HFF-Myc (cell line): ENCODE data around the gene CHST3.
A peak's percentile ranks its signal among the peaks of the same experiment; 100 is the strongest.

Source experiments
- DNase-seq: peaks from one replicate; pipeline ENCODE4 v3.0.0-alpha.2; 2011; ENCODE audit warnings: low read depth; ENCODE audit errors: extremely low read depth
- H3K4me3 ChIP-seq: replicated peaks from 2 replicates; pipeline ENCODE4 v1.5.1; 2011; ENCODE audit warnings: low read depth, mild to moderate bottlenecking, control low read depth, low read length
- TF ChIP-seq, protein P1 (sequence below): IDR thresholded peaks from 2 replicates; pipeline ENCODE4 v1.5.1; 2012; ENCODE audit warnings: mild to moderate bottlenecking, low read depth, low read length, control low read depth; ENCODE audit errors: missing control alignments

CHST3 gene

GRCh38 chr10:71990706-71991269 lies 26.6 kb downstream of the CHST3 start:
- no peak for DNase-seq
- H3K4me3 ChIP-seq: no peak overlapping the region
- TF ChIP-seq, protein P1, sequence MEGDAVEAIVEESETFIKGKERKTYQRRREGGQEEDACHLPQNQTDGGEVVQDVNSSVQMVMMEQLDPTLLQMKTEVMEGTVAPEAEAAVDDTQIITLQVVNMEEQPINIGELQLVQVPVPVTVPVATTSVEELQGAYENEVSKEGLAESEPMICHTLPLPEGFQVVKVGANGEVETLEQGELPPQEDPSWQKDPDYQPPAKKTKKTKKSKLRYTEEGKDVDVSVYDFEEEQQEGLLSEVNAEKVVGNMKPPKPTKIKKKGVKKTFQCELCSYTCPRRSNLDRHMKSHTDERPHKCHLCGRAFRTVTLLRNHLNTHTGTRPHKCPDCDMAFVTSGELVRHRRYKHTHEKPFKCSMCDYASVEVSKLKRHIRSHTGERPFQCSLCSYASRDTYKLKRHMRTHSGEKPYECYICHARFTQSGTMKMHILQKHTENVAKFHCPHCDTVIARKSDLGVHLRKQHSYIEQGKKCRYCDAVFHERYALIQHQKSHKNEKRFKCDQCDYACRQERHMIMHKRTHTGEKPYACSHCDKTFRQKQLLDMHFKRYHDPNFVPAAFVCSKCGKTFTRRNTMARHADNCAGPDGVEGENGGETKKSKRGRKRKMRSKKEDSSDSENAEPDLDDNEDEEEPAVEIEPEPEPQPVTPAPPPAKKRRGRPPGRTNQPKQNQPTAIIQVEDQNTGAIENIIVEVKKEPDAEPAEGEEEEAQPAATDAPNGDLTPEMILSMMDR: no peak

DNA sequence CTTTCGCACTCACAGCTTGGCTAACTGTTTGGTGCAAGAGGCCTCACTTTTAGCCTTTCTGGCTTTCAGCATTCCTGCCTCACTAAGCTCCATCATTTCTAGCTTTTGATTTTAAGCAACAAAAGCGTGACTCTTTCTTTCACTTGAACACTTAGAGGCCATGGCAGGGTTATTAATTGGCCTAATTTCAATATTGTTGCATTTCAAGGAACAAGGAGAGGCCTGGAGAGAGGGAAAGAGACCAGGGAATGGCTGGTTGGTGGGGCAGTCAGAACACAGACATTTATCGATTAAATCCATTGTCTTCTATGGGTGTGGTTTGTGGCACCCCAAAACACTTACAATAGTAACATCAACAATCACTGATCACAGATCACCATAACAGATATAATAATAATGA lies 31.3 kb downstream of the CHST3 start:
- TF ChIP-seq, protein P1: no peak
- DNase-seq: no peak
- no peak overlapping the region for H3K4me3 ChIP-seq

DNA sequence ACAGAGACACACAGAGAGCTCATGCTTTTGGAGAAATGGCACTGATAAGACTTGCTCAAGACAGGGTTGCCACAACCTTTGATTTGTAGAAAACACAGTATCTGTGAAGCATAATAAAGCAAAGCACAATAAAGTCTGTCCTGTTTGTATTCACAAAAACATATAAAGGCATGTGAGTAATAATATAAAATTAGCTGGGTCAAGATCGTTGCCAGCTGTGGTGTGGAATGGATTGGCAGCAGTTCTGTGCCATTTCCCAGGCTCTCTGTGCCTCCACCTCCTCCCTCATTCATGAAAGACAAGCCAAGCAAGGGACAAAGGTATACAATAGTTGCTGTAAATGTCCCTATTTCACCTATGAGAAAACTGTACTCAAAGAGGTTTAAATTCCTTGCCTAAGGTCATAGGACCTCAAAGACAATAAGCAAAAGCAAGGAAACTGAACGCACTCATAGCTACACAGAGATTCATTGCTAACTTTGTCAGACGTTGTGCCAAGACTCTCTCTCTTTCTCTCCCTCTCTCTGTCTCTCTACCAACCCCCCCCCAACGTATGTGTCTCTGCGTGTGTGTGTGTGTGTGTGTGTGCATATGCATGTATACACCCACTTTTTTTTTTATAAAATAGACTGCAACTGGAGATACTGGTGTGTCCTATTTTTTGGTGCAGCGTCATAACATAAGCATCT lies 31.8 kb downstream of the CHST3 start:
- no peak overlapping the region for H3K4me3 ChIP-seq
- DNase-seq: no peak
- TF ChIP-seq, protein P1: no peak

DNA sequence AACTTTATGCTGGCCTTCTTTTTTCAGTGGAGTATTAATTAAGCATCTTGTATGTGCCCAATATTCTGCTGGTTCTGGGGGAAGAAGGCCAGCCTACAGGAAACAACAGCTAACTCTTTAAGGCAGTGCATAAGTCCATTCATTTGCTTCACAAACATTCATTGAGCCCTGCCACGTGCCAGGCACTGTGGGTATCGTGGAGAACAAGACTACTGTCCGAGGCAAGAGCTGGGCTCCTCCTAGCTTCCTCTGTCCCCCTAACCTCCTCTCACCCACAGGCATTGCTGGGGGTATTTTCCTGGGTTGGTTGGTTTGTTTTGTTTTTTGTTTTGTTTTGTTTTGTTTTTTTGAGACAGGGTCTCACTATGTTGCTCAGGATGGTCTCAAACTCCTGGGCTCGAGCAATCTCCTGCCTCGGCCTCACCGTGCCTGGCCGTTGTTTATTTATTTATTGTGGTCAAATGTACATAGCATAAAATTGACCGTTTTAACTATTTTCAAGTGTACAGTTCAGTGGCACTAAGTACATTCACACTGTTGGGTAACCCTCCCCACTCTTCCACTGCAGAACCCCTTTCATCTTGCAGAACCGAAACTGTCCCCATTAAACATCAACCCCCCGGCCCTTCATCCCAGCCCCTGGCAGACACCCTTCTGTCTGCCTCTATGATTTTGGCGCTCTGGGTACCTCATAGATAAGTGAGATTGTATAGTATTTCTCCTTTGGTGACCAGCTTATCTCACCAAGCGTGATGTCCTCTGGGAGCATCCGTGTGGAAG lies 32.6 kb downstream of the CHST3 start:
- DNase-seq: no peak
- no peak overlapping the region for H3K4me3 ChIP-seq
- TF ChIP-seq, protein P1: no peak

DNA sequence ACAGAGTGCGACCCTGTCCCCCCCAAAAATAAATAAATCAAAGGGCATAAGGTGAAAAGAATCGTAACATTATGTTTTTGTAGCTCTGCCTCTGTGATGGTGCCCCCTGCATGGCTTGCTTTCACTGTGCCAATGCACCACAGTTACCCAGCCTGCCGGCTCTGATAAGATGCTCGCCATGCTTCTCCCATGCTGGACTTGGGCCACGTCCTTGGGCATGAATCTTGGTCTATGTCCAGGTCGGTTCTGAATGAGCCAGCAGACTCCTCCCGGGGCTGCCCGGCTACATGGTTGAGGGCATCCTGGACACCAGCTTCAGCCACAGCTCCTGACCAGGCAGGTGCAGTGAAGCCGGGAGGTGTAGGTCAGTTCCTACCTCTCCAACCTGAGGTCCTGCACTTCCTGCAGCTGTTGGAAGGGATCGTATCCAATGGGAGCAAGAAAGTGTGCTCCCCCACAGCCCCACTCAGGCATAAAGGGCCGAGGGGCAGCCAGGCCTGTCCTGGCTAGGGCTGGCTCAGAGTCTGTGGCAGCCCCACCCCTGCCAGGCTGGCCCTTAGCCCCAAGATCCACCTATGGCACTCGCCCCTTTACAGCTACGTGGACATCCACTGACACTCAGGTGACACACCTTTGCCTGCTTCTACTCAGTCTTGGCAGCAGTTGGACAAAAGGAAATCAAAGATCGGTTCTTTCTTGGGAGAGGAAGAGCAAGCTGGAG lies 34.1 kb downstream of the CHST3 start:
- DNase-seq: no peak
- TF ChIP-seq, protein P1: no peak

GRCh38 chr10:71998840-71999194 lies 34.6 kb downstream of the CHST3 start:
- DNase-seq: peak; percentile 53
- H3K4me3 ChIP-seq: no peak overlapping the region
- TF ChIP-seq, protein P1: no peak

More for the DNA sequence above, 34.1 kb downstream of the CHST3 start:
- H3K4me3 ChIP-seq: no peak overlapping the region
